Thyroid gland (tissue), 4 donors: ENCODE measurements around the gene SAXO1.

ENCODE experiments used
- CTCF ChIP-seq, 6 experiments: fragments of 200-600 bp in 3 of 6; fragments of 450-650 bp in 3 of 6; sonication (generic) in 3 of 6; IDR thresholded peaks; one replicate each; pipeline ENCODE4 v1.5.1; 2016 to 2019; ENCODE audit warnings: antibody characterized with exemption in 6 of 6, mild to moderate bottlenecking in 2 of 6, inconsistent platforms in 1 of 6, moderate library complexity in 1 of 6
- POLR2A ChIP-seq, 2 donors: fragments of 450-650 bp; IDR thresholded peaks; one replicate each; pipeline ENCODE4 v1.6.1; 2017; ENCODE audit warnings: antibody characterized with exemption in 2 of 2, mild to moderate bottlenecking in 2 of 2, moderate library complexity in 1 of 2

- TF ChIP-seq CTCF (IDR thresholded peaks at IDR 0.05) = no peak
- no peak for TF ChIP-seq POLR2A (IDR thresholded peaks at IDR 0.05)
Observed at GRCh38 chr9:18887546-18887945, 145.5 kb downstream of the SAXO1 start.
